ENCODE data around the gene SPATA9. TPM values are rescaled to one million over a fixed set of nuclear protein-coding genes. Genes with fewer than 3 reads are reported as not detected.

The SPATA9 gene
- total and polyA plus RNA-seq, 2 of the 13 experiments (the other 11 are each of a cell fraction or from before 2014, with no cell fraction given): not detected

- TF ChIP-seq ZBTB39 (CRISPR knock-in tag; IDR thresholded peaks at IDR 0.05) (peak; percentile 81; the same call in 1 of the 2 replicates), JUN (CRISPR knock-in tag; IDR thresholded peaks at IDR 0.05) (0 out of 2 replicates have a peak, but pooled peaks have one; percentile 32), TP53 (CRISPR knock-in tag; conservative IDR thresholded peaks at IDR 0.05) (no peak), ZNF326 (CRISPR knock-in tag; IDR thresholded peaks at IDR 0.05; ENCODE audit: borderline replicate concordance) (no peak), PHF21A (CRISPR knock-in tag; IDR thresholded peaks at IDR 0.05) (peak; percentile 37; the same call in 1 of the 2 replicates), ZMYM4 (CRISPR knock-in tag; IDR thresholded peaks at IDR 0.05) (peak; percentile 65), ZFP36L2 (CRISPR knock-in tag; IDR thresholded peaks at IDR 0.05) (no peak), ZC3H4 (CRISPR knock-in tag; IDR thresholded peaks at IDR 0.05; ENCODE audit: borderline replicate concordance) (no peak)
- TF ChIP-seq, protein P1, sequence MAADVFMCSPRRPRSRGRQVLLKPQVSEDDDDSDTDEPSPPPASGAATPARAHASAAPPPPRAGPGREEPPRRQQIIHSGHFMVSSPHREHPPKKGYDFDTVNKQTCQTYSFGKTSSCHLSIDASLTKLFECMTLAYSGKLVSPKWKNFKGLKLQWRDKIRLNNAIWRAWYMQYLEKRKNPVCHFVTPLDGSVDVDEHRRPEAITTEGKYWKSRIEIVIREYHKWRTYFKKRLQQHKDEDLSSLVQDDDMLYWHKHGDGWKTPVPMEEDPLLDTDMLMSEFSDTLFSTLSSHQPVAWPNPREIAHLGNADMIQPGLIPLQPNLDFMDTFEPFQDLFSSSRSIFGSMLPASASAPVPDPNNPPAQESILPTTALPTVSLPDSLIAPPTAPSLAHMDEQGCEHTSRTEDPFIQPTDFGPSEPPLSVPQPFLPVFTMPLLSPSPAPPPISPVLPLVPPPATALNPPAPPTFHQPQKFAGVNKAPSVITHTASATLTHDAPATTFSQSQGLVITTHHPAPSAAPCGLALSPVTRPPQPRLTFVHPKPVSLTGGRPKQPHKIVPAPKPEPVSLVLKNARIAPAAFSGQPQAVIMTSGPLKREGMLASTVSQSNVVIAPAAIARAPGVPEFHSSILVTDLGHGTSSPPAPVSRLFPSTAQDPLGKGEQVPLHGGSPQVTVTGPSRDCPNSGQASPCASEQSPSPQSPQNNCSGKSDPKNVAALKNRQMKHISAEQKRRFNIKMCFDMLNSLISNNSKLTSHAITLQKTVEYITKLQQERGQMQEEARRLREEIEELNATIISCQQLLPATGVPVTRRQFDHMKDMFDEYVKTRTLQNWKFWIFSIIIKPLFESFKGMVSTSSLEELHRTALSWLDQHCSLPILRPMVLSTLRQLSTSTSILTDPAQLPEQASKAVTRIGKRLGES (CRISPR knock-in tag; IDR thresholded peaks at IDR 0.05; ENCODE audit: borderline replicate concordance): 0 out of 2 replicates have a peak, but pooled peaks have one; percentile 27
- TF ChIP-seq, protein P2, sequence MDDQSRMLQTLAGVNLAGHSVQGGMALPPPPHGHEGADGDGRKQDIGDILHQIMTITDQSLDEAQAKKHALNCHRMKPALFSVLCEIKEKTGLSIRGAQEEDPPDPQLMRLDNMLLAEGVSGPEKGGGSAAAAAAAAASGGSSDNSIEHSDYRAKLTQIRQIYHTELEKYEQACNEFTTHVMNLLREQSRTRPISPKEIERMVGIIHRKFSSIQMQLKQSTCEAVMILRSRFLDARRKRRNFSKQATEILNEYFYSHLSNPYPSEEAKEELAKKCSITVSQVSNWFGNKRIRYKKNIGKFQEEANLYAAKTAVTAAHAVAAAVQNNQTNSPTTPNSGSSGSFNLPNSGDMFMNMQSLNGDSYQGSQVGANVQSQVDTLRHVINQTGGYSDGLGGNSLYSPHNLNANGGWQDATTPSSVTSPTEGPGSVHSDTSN (CRISPR knock-in tag; IDR thresholded peaks at IDR 0.05; ENCODE audit: borderline replicate concordance): no peak
- TF ChIP-seq, protein P3, sequence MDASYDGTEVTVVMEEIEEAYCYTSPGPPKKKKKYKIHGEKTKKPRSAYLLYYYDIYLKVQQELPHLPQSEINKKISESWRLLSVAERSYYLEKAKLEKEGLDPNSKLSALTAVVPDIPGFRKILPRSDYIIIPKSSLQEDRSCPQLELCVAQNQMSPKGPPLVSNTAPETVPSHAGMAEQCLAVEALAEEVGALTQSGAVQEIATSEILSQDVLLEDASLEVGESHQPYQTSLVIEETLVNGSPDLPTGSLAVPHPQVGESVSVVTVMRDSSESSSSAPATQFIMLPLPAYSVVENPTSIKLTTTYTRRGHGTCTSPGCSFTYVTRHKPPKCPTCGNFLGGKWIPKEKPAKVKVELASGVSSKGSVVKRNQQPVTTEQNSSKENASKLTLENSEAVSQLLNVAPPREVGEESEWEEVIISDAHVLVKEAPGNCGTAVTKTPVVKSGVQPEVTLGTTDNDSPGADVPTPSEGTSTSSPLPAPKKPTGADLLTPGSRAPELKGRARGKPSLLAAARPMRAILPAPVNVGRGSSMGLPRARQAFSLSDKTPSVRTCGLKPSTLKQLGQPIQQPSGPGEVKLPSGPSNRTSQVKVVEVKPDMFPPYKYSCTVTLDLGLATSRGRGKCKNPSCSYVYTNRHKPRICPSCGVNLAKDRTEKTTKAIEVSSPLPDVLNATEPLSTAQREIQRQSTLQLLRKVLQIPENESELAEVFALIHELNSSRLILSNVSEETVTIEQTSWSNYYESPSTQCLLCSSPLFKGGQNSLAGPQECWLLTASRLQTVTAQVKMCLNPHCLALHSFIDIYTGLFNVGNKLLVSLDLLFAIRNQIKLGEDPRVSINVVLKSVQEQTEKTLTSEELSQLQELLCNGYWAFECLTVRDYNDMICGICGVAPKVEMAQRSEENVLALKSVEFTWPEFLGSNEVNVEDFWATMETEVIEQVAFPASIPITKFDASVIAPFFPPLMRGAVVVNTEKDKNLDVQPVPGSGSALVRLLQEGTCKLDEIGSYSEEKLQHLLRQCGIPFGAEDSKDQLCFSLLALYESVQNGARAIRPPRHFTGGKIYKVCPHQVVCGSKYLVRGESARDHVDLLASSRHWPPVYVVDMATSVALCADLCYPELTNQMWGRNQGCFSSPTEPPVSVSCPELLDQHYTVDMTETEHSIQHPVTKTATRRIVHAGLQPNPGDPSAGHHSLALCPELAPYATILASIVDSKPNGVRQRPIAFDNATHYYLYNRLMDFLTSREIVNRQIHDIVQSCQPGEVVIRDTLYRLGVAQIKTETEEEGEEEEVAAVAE (CRISPR knock-in tag; IDR thresholded peaks at IDR 0.05; ENCODE audit: borderline replicate concordance): no peak
- TF ChIP-seq, protein P4, sequence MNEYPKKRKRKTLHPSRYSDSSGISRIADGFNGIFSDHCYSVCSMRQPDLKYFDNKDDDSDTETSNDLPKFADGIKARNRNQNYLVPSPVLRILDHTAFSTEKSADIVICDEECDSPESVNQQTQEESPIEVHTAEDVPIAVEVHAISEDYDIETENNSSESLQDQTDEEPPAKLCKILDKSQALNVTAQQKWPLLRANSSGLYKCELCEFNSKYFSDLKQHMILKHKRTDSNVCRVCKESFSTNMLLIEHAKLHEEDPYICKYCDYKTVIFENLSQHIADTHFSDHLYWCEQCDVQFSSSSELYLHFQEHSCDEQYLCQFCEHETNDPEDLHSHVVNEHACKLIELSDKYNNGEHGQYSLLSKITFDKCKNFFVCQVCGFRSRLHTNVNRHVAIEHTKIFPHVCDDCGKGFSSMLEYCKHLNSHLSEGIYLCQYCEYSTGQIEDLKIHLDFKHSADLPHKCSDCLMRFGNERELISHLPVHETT (CRISPR knock-in tag; conservative IDR thresholded peaks at IDR 0.05): peak; percentile 27; the same call in 1 of the 2 replicates
- TF ChIP-seq, protein P5, sequence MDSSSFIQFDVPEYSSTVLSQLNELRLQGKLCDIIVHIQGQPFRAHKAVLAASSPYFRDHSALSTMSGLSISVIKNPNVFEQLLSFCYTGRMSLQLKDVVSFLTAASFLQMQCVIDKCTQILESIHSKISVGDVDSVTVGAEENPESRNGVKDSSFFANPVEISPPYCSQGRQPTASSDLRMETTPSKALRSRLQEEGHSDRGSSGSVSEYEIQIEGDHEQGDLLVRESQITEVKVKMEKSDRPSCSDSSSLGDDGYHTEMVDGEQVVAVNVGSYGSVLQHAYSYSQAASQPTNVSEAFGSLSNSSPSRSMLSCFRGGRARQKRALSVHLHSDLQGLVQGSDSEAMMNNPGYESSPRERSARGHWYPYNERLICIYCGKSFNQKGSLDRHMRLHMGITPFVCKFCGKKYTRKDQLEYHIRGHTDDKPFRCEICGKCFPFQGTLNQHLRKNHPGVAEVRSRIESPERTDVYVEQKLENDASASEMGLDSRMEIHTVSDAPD (CRISPR knock-in tag; IDR thresholded peaks at IDR 0.05): no peak
Measured at GRCh38 chr5:95620870-95621838, 61.6 kb downstream of the SPATA9 start (continued).
